Measurements from ENCODE around the gene OR5AP2.
"Not testable (repeated sequence)": the region's sequence is repeated elsewhere in the genome, so short reads cannot be mapped to it uniquely, and the experiment has no call there.

The OR5AP2 gene

DNA sequence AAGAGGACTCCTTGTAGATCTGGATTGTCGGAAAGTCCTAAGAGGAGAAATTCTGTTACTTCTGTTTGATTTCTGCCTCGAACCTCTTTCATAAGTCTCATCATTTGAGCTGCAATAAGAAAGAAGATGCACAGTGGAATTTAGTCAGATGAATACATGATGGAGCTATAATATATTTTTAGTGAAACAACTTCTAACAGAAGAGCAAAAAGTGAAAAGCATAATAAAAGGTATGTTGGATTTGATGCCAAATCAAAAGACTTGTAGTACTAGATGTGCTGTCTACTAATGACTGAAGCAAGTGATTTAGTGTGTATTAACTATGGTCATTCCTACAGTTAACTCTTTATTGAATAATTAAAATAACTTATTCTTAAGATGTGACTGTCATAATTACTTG lies at the start of gene OR5AP2:
TSS of gene OR5AP2 (minus strand) at position 101 of the 400 bp plus-strand sequence. CDS start at position 101, 0 bp downstream.
- TF ChIP-seq ZNF660 (tag by site-specific recombination; IDR thresholded peaks at IDR 0.05) (no peak), ZNF211 (tag by site-specific recombination; IDR thresholded peaks at IDR 0.05; ENCODE audit: low read depth) (no peak), GFI1B (tag by site-specific recombination; IDR thresholded peaks at IDR 0.05) (no peak), ZNF561 (tag by site-specific recombination; IDR thresholded peaks at IDR 0.05; ENCODE audit: borderline replicate concordance) (no peak), ZNF560 (tag by site-specific recombination; IDR thresholded peaks at IDR 0.05; ENCODE audit: borderline replicate concordance) (no peak), HOXA7 (CRISPR knock-in tag; IDR thresholded peaks at IDR 0.05; ENCODE audit: borderline replicate concordance) (no peak), SALL2 (tag by site-specific recombination; IDR thresholded peaks at IDR 0.05; ENCODE audit: borderline replicate concordance) (no peak), ZNF133 (tag by site-specific recombination; IDR thresholded peaks at IDR 0.05) (no peak), ZNF610 (tag by site-specific recombination; IDR thresholded peaks at IDR 0.05; ENCODE audit: borderline replicate concordance) (no peak), ZNF621 (tag by site-specific recombination; IDR thresholded peaks at IDR 0.05) (no peak), KLF17 (tag by site-specific recombination; IDR thresholded peaks at IDR 0.05) (no peak), ZNF266 (tag by site-specific recombination; IDR thresholded peaks at IDR 0.05; ENCODE audit: low read depth) (no peak), ZNF157 (tag by site-specific recombination; IDR thresholded peaks at IDR 0.05) (no peak), ZNF354C (tag by site-specific recombination; IDR thresholded peaks at IDR 0.05; ENCODE audit: borderline replicate concordance, low read depth) (no peak)
- TF ChIP-seq, protein P1, sequence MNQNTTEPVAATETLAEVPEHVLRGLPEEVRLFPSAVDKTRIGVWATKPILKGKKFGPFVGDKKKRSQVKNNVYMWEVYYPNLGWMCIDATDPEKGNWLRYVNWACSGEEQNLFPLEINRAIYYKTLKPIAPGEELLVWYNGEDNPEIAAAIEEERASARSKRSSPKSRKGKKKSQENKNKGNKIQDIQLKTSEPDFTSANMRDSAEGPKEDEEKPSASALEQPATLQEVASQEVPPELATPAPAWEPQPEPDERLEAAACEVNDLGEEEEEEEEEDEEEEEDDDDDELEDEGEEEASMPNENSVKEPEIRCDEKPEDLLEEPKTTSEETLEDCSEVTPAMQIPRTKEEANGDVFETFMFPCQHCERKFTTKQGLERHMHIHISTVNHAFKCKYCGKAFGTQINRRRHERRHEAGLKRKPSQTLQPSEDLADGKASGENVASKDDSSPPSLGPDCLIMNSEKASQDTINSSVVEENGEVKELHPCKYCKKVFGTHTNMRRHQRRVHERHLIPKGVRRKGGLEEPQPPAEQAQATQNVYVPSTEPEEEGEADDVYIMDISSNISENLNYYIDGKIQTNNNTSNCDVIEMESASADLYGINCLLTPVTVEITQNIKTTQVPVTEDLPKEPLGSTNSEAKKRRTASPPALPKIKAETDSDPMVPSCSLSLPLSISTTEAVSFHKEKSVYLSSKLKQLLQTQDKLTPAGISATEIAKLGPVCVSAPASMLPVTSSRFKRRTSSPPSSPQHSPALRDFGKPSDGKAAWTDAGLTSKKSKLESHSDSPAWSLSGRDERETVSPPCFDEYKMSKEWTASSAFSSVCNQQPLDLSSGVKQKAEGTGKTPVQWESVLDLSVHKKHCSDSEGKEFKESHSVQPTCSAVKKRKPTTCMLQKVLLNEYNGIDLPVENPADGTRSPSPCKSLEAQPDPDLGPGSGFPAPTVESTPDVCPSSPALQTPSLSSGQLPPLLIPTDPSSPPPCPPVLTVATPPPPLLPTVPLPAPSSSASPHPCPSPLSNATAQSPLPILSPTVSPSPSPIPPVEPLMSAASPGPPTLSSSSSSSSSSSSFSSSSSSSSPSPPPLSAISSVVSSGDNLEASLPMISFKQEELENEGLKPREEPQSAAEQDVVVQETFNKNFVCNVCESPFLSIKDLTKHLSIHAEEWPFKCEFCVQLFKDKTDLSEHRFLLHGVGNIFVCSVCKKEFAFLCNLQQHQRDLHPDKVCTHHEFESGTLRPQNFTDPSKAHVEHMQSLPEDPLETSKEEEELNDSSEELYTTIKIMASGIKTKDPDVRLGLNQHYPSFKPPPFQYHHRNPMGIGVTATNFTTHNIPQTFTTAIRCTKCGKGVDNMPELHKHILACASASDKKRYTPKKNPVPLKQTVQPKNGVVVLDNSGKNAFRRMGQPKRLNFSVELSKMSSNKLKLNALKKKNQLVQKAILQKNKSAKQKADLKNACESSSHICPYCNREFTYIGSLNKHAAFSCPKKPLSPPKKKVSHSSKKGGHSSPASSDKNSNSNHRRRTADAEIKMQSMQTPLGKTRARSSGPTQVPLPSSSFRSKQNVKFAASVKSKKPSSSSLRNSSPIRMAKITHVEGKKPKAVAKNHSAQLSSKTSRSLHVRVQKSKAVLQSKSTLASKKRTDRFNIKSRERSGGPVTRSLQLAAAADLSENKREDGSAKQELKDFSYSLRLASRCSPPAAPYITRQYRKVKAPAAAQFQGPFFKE (tag by site-specific recombination; IDR thresholded peaks at IDR 0.05; ENCODE audit: borderline replicate concordance), result no peak
- TF ChIP-seq, protein P2, sequence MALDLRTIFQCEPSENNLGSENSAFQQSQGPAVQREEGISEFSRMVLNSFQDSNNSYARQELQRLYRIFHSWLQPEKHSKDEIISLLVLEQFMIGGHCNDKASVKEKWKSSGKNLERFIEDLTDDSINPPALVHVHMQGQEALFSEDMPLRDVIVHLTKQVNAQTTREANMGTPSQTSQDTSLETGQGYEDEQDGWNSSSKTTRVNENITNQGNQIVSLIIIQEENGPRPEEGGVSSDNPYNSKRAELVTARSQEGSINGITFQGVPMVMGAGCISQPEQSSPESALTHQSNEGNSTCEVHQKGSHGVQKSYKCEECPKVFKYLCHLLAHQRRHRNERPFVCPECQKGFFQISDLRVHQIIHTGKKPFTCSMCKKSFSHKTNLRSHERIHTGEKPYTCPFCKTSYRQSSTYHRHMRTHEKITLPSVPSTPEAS (tag by site-specific recombination; IDR thresholded peaks at IDR 0.05), result no peak
- Histone ChIP-seq H3K27ac (ENCODE audit: extremely low read depth, low read depth, low read length) (no peak within 1 kb of the TSS), H3K9me3 (ENCODE audit: control insufficient read depth, insufficient read depth, low read depth, low read length) (no peaks in the 10 kb centered on the region), H3K36me3 (ENCODE audit: control insufficient read depth in 2 of 2, insufficient read depth in 1 of 2, low read length in 2 of 2) (no peaks in the 10 kb centered on the region), H3K4me3 (ENCODE audit: low read depth, low read length) (no peak within 1 kb of the TSS), H3K4me1 (ENCODE audit: control insufficient read depth, insufficient read depth, low read length) (no peaks in the 10 kb centered on the region)
- ChIA-PET CTCF (no interaction called here), POLR2A (no interaction called here)

DNA sequence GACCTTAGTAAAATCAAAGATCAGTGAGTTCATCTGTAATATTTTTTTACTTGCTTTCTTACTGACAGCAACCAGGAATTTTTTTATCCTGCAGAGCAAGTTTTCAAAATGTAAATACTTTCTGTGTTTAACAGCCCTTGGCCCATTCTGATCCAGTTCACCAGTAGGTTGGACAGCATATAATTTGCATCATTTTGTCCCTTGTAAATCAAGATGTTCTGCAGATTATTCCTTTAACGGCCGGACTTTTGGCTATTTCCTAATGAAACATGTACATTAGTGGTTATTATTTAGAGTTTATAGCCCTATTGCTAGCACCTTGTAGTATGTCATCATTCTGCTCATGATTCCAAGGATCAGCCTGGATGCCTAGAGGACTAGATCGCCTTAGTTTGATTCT lies 48.9 kb upstream of the OR5AP2 start:
- POLR2A ChIA-PET; CTCF ChIA-PET; H3K4me1 ChIP-seq (ENCODE audit: control insufficient read depth, insufficient read depth, low read length): not testable (repeated sequence)

More for the DNA sequence above, 48.9 kb upstream of the OR5AP2 start:
- not testable (repeated sequence) for H3K27ac ChIP-seq (ENCODE audit: extremely low read depth, low read depth, low read length); H3K4me3 ChIP-seq (ENCODE audit: low read depth, low read length); H3K9me3 ChIP-seq (ENCODE audit: control insufficient read depth, insufficient read depth, low read depth, low read length); H3K36me3 ChIP-seq (ENCODE audit: control insufficient read depth in 2 of 2, insufficient read depth in 1 of 2, low read length in 2 of 2)

Data from HEK293 (cell line).